Measurements from ENCODE around the gene CNTN1.
"Not testable (repeated sequence)": the region's sequence is repeated elsewhere in the genome, so short reads cannot be mapped to it uniquely, and the experiment has no call there.

Gene CNTN1

DNA sequence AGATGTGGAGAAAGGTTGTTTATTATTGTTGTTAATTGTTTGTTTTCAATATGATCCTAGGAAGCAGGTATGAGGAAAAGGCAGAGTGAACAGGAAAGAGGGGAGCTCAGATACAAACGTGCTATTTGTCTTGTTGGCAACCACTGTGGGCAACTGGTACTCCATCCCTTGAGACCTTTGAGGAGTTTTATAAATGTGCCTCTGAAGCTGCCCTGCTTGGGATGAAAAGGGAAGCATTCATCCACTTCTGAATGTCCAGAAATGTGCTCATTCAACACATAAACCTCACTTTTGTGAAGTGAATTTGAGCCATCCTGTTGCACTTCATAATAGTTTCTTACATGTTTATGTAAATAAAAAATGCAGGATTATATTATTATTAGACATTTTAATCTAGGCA is 331.6 kb downstream of the CNTN1 start:
- no peak for DNase-seq (ENCODE audit: extremely low read depth in 1 of 2, low read depth in 1 of 2)

DNA sequence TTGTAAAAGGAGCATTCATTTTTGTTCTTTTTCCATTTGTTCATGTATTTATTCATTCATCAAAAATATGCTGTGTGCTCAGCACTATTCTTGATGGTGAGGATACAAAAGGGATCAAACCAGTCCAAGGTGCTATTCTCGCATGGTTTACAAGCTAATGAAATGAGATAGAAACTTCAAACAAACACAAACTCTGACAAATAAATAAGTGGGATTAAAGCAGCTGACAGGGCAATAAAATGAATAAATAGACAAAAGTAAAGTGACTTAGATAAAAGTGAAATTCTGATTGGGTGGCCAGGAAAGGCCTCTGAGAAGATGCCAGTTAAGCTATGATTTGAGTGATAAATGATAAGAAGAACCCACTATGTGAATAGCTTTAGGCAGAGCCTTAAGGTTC is 333.9 kb downstream of the CNTN1 start:
- DNase-seq (ENCODE audit: extremely low read depth in 1 of 2, low read depth in 1 of 2): no peak

DNA sequence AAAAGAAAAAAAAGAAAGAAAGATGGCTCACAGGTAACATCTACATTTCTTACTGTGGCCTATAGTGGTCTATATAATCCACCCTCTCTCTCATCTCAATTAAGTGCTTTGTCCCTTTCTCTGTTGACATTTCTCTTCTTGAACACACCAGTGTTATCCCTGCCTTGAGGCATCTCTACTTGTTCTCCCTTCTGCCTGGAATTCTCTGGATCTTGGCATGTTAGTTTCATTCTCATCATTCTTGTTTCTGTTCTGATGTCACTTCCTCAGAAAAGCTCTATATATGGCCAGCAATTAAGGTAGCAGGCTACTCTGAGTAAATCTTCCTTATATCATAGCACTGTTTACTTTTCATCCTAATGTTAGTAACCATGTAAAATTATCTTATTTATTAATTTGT is 340.1 kb downstream of the CNTN1 start:
- DNase-seq (ENCODE audit: extremely low read depth in 1 of 2, low read depth in 1 of 2): no peak

- no peak for DNase-seq (ENCODE audit: extremely low read depth in 1 of 2, low read depth in 1 of 2)
Observed at GRCh38 chr12:41034686-41035085, 342.4 kb downstream of the CNTN1 start.

- no peak for DNase-seq (ENCODE audit: extremely low read depth in 1 of 2, low read depth in 1 of 2)
Observed at GRCh38 chr12:41039461-41039860, 347.2 kb downstream of the CNTN1 start.

DNA sequence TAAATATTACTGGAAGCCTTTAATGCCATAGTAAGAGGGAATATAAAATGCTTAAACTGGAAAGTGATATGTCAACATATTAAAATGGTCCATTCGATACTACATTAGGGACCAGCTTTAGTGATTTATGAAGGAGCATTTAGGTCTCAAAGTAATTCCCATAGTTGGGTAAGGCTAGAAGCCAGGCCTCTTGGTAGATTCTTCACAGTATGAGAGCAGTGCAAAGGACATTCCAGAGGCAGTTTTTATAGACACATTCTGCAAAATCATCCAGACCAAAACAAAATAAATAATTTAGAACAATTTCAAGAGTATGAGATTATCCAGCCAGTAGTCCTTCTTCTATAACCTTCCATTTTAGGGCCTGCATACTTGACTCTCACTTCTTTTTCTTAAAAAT is 353.3 kb downstream of the CNTN1 start:
- no peak for DNase-seq (ENCODE audit: extremely low read depth in 1 of 2, low read depth in 1 of 2)

- DNase-seq (ENCODE audit: extremely low read depth in 1 of 2, low read depth in 1 of 2): no peak
Observed at GRCh38 chr12:41049033-41049432, 356.8 kb downstream of the CNTN1 start.

- no peak for DNase-seq (ENCODE audit: extremely low read depth in 1 of 2, low read depth in 1 of 2)
Observed at GRCh38 chr12:41051954-41052353, 359.7 kb downstream of the CNTN1 start.

GRCh38 chr12:41052441-41052840 is 360.2 kb downstream of the CNTN1 start:
- no peak for DNase-seq (ENCODE audit: extremely low read depth in 1 of 2, low read depth in 1 of 2)

- DNase-seq (ENCODE audit: extremely low read depth in 1 of 2, low read depth in 1 of 2): no peak
Observed at GRCh38 chr12:41053046-41053445, 360.8 kb downstream of the CNTN1 start.

DNA sequence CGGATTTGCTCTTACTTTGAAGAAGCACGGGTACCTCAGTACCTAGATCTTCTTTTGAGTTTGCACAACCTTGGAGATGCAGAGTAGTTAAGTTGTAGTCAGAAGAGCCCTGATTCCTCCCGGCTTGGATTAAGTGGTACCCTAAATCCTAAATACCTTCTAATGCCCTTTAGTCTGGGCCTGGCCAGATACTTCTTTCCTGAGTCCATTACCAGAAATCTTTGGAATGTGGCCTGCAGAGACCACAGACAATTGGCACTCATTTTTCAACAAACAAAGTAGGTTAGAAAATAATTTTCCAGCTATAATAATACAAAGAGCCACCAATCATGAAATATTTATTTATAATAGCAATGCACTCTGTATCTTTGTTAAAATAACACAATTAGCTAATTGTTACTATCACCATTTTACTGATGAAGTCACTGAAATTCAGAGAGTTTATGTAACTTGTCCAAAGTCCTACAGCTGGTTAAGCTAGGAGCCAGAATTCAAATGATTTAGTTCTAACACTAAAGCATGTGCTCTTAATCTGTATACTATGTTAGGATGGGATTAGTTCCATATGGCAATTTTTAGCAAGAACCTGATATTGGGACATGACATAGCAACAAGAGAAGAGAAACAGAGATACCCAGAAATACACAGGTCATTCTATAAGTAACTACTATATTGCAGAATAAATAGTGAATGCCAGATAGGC is 363.8 kb downstream of the CNTN1 start:
- DNase-seq (ENCODE audit: extremely low read depth in 1 of 2, low read depth in 1 of 2): no peak

DNA sequence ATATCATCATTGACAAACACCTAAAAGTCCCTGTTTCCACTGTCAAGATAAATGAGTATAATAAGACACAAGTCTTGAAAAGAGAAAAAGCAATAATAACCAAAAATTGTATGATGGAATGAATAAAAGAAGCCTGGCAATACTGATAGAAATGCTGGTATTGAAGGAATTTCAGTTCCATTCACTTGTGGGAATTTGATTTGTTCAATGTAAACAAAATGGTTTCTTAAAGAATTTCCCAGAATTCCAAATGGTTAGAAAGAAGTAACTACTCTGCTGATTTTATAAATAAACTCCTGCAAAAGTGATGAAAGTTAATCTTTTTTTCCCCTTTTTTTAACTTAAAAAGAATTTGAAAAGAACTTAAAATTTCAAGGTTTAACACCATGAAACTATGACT is 366.0 kb downstream of the CNTN1 start:
- no peak for DNase-seq (ENCODE audit: extremely low read depth in 1 of 2, low read depth in 1 of 2)

DNA sequence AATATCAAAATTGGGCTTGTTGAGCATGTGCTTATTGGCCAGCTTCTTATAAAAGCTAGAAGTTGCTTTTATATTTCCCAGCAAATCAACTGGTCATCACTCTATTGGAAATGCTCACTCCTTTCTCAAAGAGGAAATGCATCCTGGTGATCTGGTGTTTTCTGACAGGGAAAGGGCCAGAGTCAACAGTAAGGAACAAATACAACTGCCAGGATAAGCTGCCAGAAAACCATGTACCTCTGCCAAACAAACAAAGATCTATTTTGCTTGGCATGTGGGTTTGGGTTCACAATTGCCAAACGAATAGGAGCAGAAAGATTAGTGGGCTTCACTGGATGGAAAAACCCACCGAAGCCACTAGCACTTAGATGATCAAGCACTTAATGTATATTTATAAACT is 369.0 kb downstream of the CNTN1 start:
- no peak for DNase-seq (ENCODE audit: extremely low read depth in 1 of 2, low read depth in 1 of 2)

GRCh38 chr12:41064411-41064810 is 372.2 kb downstream of the CNTN1 start:
- DNase-seq (ENCODE audit: extremely low read depth in 1 of 2, low read depth in 1 of 2): no peak

DNA sequence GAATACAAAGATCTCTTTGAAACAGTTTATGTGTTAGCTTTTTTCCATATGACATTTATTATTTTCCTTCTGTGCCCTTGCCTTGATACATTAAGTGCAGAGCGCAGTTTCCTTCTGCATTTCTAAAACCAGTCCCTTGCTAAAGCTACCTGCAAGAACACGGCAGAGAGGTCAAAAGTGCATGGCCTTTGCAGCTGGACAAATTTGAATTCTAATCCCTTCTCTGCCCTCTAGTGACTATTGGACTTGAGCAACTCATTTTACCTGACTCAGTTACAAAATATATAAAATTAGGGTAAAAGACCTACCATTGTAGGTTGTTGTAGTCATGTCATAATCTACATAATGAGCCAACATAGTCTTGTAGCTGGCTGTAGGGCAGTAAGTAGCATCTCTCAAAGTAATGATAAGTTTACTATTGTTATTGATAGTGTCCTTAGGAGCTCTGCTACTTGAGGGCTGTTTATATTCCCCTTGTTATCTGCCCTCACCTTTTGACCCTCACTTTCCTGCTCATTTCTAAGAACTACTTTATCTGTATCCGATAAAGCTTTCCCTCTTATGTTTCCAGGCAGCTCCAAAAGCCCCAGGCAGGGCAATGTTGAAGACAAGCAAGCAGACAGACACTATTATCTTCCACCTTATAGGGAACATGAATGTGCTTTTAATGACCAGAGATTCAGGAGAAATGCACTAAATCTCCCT is 375.9 kb downstream of the CNTN1 start:
- no peak for DNase-seq (ENCODE audit: extremely low read depth in 1 of 2, low read depth in 1 of 2)

- DNase-seq (ENCODE audit: extremely low read depth in 1 of 2, low read depth in 1 of 2): no peak
Observed at GRCh38 chr12:41073633-41074472, 381.6 kb downstream of the CNTN1 start.

- DNase-seq (ENCODE audit: extremely low read depth in 1 of 2, low read depth in 1 of 2): no peak
Observed at GRCh38 chr12:41074473-41074769, 382.2 kb downstream of the CNTN1 start.

DNA sequence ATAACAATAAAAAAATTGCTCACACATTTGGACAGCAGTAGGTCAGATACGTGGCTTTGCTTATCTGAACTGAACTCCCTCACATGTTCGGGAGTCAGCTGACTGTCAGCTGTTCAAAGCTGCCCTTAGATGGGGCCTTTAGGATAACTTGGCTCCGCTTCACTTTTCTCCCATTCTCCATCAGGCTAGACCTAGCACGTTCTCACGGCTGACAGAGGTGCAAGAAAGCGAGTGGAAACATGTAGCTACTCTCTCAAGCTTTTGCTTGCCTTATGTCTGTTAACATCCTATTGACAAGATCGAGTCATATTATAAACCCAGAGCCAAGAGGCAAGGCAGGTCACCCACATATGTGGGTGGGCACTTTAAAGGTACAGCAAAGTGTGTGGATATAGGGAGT is 383.9 kb downstream of the CNTN1 start:
- DNase-seq (ENCODE audit: extremely low read depth in 1 of 2, low read depth in 1 of 2): no peak

- not testable (repeated sequence) for DNase-seq (ENCODE audit: extremely low read depth in 1 of 2, low read depth in 1 of 2)
Observed at GRCh38 chr12:41081241-41081640, 389.0 kb downstream of the CNTN1 start.

GRCh38 chr12:41089438-41089837 is 397.2 kb downstream of the CNTN1 start:
- no peak for DNase-seq (ENCODE audit: extremely low read depth in 1 of 2, low read depth in 1 of 2)

- DNase-seq (ENCODE audit: extremely low read depth in 1 of 2, low read depth in 1 of 2): no peak
Observed at GRCh38 chr12:41092115-41092514, 399.9 kb downstream of the CNTN1 start.

DNA sequence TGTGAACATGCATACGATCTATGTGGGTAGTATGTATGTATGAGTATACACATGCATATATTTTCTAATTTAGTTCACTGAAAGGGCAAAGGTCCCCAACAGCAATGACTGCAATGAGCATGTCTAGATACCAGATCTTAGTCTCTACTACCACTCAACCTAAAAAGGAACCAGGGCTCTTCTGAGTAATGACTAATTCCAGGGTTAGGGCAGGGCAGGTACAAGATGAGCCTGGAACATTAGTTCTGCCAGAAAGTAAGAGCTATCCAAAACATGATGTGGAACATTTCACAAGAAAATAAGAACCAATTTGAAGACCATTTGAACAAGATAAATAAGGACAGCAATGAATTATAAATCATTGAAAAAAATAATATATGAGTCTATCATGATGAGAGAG is 404.6 kb downstream of the CNTN1 start:
- DNase-seq (ENCODE audit: extremely low read depth in 1 of 2, low read depth in 1 of 2): no peak
